ENCODE measurements around the gene SLC5A5. TPM values are rescaled to one million over a fixed set of nuclear protein-coding genes. Genes with fewer than 3 reads are reported as not detected.

Gene SLC5A5
- total and polyA plus RNA-seq, 4 donors = 0.14 to 0.95 (median 0.15) TPM; not detected in 1

DNA sequence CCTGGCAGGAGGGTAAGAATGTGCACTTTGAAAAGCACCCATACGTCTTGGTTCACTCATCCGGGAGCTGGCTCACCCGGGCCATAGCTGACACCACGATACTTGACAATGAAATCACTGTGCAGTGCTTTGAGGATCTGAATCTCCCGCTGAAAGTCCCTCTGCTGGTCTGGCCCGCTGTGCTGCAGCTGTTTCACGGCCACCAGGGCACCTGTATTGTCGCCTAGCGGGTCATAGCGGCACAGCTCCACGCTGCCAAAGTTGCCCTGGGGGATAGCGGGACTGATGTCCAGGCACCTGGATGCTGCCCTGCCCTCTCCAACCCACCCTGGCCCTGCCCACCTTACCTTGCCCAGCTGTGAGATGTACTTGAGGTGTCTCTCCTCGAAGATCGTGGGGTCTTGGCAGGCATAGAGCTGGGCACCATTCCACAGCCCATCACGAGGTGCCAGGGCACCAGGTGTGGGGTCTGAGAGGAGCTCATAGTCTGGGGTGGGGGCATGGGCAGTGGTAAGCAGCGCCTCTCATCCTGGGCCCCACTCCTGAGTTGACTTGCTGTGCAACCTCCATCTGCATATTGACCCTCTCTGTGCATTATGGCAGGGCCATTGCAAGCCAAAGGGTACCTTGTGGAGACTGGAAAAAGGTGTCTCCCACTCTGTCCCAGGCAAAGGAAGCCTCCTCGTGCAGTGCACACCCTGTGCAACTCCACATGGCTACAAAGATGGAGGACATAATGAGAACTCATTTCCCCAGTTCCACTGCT lies 39.1 kb upstream of the SLC5A5 start:
- ATAC-seq (ENCODE audit: insufficient read depth, low FRiP score) (no peak), DNase-seq (no peak)
- peaks cover 0 to 2% (median 0%) of the 10 kb centered on the region in 4 donors for H3K9me3 ChIP-seq (ENCODE audit: control insufficient read depth in 4 of 4, insufficient read depth in 3 of 4, low read length in 3 of 4)
- WGBS, 2 donors = 89 to 92% methylated on average over 17 of the region's 17 CpGs
- TF ChIP-seq, protein P1, sequence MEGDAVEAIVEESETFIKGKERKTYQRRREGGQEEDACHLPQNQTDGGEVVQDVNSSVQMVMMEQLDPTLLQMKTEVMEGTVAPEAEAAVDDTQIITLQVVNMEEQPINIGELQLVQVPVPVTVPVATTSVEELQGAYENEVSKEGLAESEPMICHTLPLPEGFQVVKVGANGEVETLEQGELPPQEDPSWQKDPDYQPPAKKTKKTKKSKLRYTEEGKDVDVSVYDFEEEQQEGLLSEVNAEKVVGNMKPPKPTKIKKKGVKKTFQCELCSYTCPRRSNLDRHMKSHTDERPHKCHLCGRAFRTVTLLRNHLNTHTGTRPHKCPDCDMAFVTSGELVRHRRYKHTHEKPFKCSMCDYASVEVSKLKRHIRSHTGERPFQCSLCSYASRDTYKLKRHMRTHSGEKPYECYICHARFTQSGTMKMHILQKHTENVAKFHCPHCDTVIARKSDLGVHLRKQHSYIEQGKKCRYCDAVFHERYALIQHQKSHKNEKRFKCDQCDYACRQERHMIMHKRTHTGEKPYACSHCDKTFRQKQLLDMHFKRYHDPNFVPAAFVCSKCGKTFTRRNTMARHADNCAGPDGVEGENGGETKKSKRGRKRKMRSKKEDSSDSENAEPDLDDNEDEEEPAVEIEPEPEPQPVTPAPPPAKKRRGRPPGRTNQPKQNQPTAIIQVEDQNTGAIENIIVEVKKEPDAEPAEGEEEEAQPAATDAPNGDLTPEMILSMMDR (IDR thresholded peaks at IDR 0.05; ENCODE audit: control extremely low read depth, extremely low read depth) = no peak
- peaks cover 0 to 3% (median 0%) of the 10 kb centered on the region in 5 donors for H3K4me1 ChIP-seq (ENCODE audit: control insufficient read depth in 5 of 5, insufficient read depth in 5 of 5, low read length in 5 of 5)
- H3K36me3 ChIP-seq (ENCODE audit: control insufficient read depth in 4 of 4, insufficient read depth in 4 of 4, low read length in 4 of 4) = peaks cover 0 to 15% (median 0%) of the 10 kb centered on the region in 4 donors
- H3K4me3 ChIP-seq = no peak overlapping the region
- peaks cover 0 to 22% (median 5%) of the 10 kb centered on the region in 3 donors for H3K27me3 ChIP-seq (ENCODE audit: control insufficient read depth in 3 of 3, insufficient read depth in 3 of 3, low read length in 2 of 3)
- H3K9ac ChIP-seq (ENCODE audit: insufficient read depth in 1 of 2, low read length in 2 of 2) = no peak overlapping the region
- H3K27ac ChIP-seq (ENCODE audit: low read depth in 1 of 2, low read length in 1 of 2) = no peak overlapping the region

DNA sequence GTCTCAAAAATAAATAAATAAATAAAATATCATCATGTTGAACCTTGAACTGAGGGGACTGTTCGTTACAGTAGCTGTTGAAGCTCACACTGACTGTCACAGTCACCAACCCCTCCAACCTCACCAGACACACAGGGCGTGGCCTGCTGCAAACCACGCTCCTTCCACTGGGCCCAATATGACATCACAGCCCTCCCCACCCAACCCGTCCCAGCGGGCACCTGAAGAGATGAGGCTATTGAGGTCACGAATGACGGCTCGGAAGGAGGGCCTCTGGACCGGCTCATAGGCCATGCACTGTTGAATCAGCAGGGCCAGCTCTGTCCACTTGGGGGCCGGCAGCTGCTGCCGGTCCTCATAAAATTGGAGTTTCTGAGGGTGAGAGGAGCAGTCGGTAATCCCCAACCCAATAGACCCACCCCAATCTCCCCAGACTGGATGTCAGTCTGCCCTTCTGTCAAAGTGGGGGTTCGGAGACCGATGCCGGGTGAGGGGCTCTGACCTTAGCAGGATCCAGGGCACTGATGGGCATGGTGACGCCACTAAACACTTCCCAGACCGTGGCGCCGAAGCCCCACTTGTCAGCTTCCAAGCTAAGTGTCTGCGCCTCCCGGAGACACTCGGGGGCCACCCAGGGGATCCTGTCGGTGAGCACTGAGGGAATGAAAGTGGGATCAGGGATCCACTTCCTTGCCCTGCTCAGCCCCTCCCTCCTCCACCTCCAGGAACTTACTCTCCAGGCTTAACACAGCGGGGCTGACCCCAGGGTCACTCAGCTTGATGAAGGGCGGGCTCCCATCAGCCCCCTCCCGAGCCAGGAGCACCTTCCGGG lies 37.2 kb upstream of the SLC5A5 start:
- Histone ChIP-seq H3K9ac (ENCODE audit: insufficient read depth in 1 of 2, low read length in 2 of 2) (no peak overlapping the region), H3K27ac (ENCODE audit: low read depth in 1 of 2, low read length in 1 of 2) (no peak overlapping the region), H3K36me3 (ENCODE audit: control insufficient read depth in 4 of 4, insufficient read depth in 4 of 4, low read length in 4 of 4) (peaks cover 0 to 20% (median 0%) of the 10 kb centered on the region in 4 donors), H3K4me3 (no peak overlapping the region), H3K9me3 (ENCODE audit: control insufficient read depth in 4 of 4, insufficient read depth in 3 of 4, low read length in 3 of 4) (peaks cover 0 to 2% (median 0%) of the 10 kb centered on the region in 4 donors), H3K27me3 (ENCODE audit: control insufficient read depth in 3 of 3, insufficient read depth in 3 of 3, low read length in 2 of 3) (peaks cover 0 to 21% (median 5%) of the 10 kb centered on the region in 3 donors), H3K4me1 (ENCODE audit: control insufficient read depth in 5 of 5, insufficient read depth in 5 of 5, low read length in 5 of 5) (peaks cover 0 to 3% (median 0%) of the 10 kb centered on the region in 5 donors)
- TF ChIP-seq, protein P1 (IDR thresholded peaks at IDR 0.05; ENCODE audit: control extremely low read depth, extremely low read depth) = no peak
- ATAC-seq (ENCODE audit: insufficient read depth, low FRiP score) (no peak), DNase-seq (no peak)
- 78 to 89% methylated on average over 27 of the region's 27 CpGs for WGBS, 2 donors

DNA sequence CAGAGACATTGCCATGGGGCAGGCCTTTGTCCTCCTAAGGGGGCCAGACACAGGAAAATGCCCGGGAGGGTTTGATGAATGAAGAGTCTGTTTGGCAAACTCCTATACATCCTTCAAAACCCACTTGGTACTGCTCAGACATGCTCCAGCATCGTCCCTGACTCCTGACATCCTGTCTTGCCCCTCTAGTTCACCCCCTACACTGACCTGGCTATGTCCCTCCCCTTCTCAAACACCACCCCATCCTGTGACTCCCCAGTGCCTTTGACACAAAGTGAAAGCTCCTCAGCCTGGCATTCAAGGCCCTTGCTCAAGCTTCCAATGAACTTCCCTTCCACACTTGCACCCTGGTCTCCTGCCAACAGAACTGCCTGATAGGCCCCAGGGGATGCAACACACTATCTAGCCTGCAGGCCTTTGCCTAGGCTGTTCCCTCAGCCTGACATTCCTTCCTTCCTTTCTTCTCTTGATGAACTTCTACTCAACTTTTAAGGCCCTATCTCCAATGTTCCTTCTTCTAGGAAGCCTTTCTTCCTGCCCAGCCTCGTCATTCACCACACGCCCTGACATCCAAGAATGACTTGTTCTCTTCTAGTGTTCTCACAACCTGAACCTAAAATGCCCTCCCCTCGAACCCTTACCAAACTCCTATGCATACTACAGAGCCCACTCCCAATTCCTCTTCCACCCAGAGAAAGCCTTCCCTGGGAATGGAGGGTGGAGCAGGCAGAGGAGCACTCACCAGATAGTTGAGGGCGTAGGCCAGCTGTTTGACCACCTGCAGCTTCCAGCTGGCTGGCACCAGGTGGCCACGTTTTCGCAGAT lies 36.4 kb upstream of the SLC5A5 start:
- peaks cover 0 to 16% (median 0%) of the 10 kb centered on the region in 4 donors for H3K36me3 ChIP-seq (ENCODE audit: control insufficient read depth in 4 of 4, insufficient read depth in 4 of 4, low read length in 4 of 4)
- ATAC-seq (ENCODE audit: insufficient read depth, low FRiP score) = no peak

More for the DNA sequence above, 36.4 kb upstream of the SLC5A5 start:
- TF ChIP-seq, protein P1 (IDR thresholded peaks at IDR 0.05; ENCODE audit: control extremely low read depth, extremely low read depth) = no peak
- H3K27me3 ChIP-seq (ENCODE audit: control insufficient read depth in 3 of 3, insufficient read depth in 3 of 3, low read length in 2 of 3) = peaks cover 0 to 16% (median 5%) of the 10 kb centered on the region in 3 donors
- H3K27ac ChIP-seq (ENCODE audit: low read depth in 1 of 2, low read length in 1 of 2) = no peak overlapping the region
- peaks cover 0 to under 1% (median 0%) of the 10 kb centered on the region in 4 donors for H3K9me3 ChIP-seq (ENCODE audit: control insufficient read depth in 4 of 4, insufficient read depth in 3 of 4, low read length in 3 of 4)
- no peaks in the 10 kb centered on the region for H3K4me1 ChIP-seq (ENCODE audit: control insufficient read depth in 5 of 5, insufficient read depth in 5 of 5, low read length in 5 of 5)
- H3K9ac ChIP-seq (ENCODE audit: insufficient read depth in 1 of 2, low read length in 2 of 2) = no peak overlapping the region
- WGBS, 2 donors = 86 to 92% methylated on average over 8 of the region's 8 CpGs
- no peak overlapping the region for H3K4me3 ChIP-seq
- no peak for DNase-seq
